CD14-positive monocyte (primary cell): ENCODE data around the gene COL20A1. TPM values are rescaled to one million over a fixed set of nuclear protein-coding genes. Genes with fewer than 3 reads are reported as not detected.

ENCODE experiments used
- DNase-seq, 3 donors: peaks; one replicate each; pipeline ENCODE4 v3.0.0-alpha.2; 2011 to 2022
- H2AFZ ChIP-seq: 2 replicates; pipeline ENCODE4 v1.6.0; 2012; ENCODE audit warnings: mild to moderate bottlenecking, low read depth, low read length, inconsistent platforms; ENCODE audit not compliant: insufficient read depth, poor library complexity, severe bottlenecking
- H3K27ac ChIP-seq, 2 donors: 1 replicate in 1 of 2; 2 replicates in 1 of 2; pipeline ENCODE4 v1.5.1; 2012 to 2013; ENCODE audit warnings: low read length in 2 of 2, control low read depth in 1 of 2, inconsistent platforms in 1 of 2, low read depth in 1 of 2, mild to moderate bottlenecking in 1 of 2
- H3K27me3 ChIP-seq, 2 donors: one replicate each; pipeline versions ENCODE4 v1.6.0 to v1.6.1; 2011 to 2013; ENCODE audit warnings: low read length in 2 of 2; ENCODE audit not compliant: control insufficient read depth in 2 of 2, insufficient read depth in 2 of 2
- H3K36me3 ChIP-seq, 2 donors: replicated peaks in 1 of 2; 1 replicate in 1 of 2; 2 replicates in 1 of 2; pipeline versions ENCODE4 v1.5.1 to v1.6.1; 2012 to 2013; ENCODE audit warnings: low read length in 2 of 2, control low read depth in 1 of 2, inconsistent platforms in 1 of 2, mild to moderate bottlenecking in 1 of 2; ENCODE audit not compliant: insufficient read depth in 2 of 2, control insufficient read depth in 1 of 2
- H3K4me1 ChIP-seq, 2 donors: 1 replicate in 1 of 2; 2 replicates in 1 of 2; pipeline versions ENCODE4 v1.5.1 to v1.6.1; 2012 to 2013; ENCODE audit warnings: low read length in 2 of 2, control low read depth in 1 of 2, inconsistent platforms in 1 of 2, mild to moderate bottlenecking in 1 of 2, moderate library complexity in 1 of 2; ENCODE audit not compliant: insufficient read depth in 2 of 2, control insufficient read depth in 1 of 2
- H3K4me2 ChIP-seq: replicated peaks from 2 replicates; pipeline ENCODE3; 2012; ENCODE audit warnings: low read length, moderate library complexity, mild to moderate bottlenecking; ENCODE audit not compliant: poor library complexity, severe bottlenecking; ENCODE audit errors: extremely low read depth
- H3K4me3 ChIP-seq, 3 experiments: fragments of 200-600 bp in 1 of 3; sonication (generic) in 1 of 3; replicated peaks in 1 of 3; 1 replicate in 2 of 3; 2 replicates in 1 of 3; pipeline ENCODE4 v1.5.1; 2011 to 2013; ENCODE audit warnings: low read length in 3 of 3, mild to moderate bottlenecking in 3 of 3, control low read depth in 2 of 3, low read depth in 2 of 3, inconsistent platforms in 1 of 3, moderate library complexity in 1 of 3
- H3K79me2 ChIP-seq: 2 replicates; pipeline ENCODE4 v1.6.0; 2012; ENCODE audit warnings: mild to moderate bottlenecking, control low read depth, inconsistent platforms, low read length, moderate library complexity; ENCODE audit not compliant: insufficient read depth
- H3K9ac ChIP-seq: 2 replicates; pipeline ENCODE4 v1.6.0; 2017; ENCODE audit warnings: low read length, mild to moderate bottlenecking; ENCODE audit not compliant: insufficient read depth, poor library complexity, severe bottlenecking
- H3K9me3 ChIP-seq, 2 donors: replicated peaks in 1 of 2; 1 replicate in 1 of 2; 2 replicates in 1 of 2; pipeline versions ENCODE4 v1.5.1 to v1.6.1; 2012 to 2013; ENCODE audit warnings: low read length in 2 of 2, control low read depth in 1 of 2; ENCODE audit not compliant: control insufficient read depth in 1 of 2, insufficient read depth in 1 of 2
- H4K20me1 ChIP-seq: 2 replicates; pipeline ENCODE4 v1.6.0; 2012; ENCODE audit warnings: mild to moderate bottlenecking, low read length, control low read depth, moderate library complexity; ENCODE audit not compliant: insufficient read depth
- H3K27ac Mint-ChIP-seq, 7 donors: one replicate each; pipeline ENCODE4 v1.8.0; 2020; ENCODE audit warnings: mild to moderate bottlenecking in 7 of 7, mixed read lengths in 7 of 7, moderate library complexity in 6 of 7, inconsistent platforms in 2 of 7
- H3K27me3 Mint-ChIP-seq, 3 donors: one replicate each; pipeline ENCODE4 v1.8.0; 2021 to 2022; ENCODE audit warnings: low read depth in 3 of 3, mild to moderate bottlenecking in 3 of 3, mixed read lengths in 3 of 3, moderate library complexity in 3 of 3, inconsistent platforms in 1 of 3
- H3K36me3 Mint-ChIP-seq, 2 donors: one replicate each; pipeline ENCODE4 v1.8.0; 2020; ENCODE audit warnings: mixed read lengths in 2 of 2, inconsistent platforms in 1 of 2, mild to moderate bottlenecking in 1 of 2
- H3K4me1 Mint-ChIP-seq: one replicate; pipeline ENCODE4 v1.8.0; 2020; ENCODE audit warnings: mild to moderate bottlenecking, mixed read lengths
- H3K4me3 Mint-ChIP-seq, 2 donors: one replicate each; pipeline ENCODE4 v1.8.0; 2020; ENCODE audit warnings: mild to moderate bottlenecking in 2 of 2, mixed read lengths in 2 of 2, moderate library complexity in 1 of 2
- H3K9me3 Mint-ChIP-seq, 7 donors: one replicate each; pipeline ENCODE4 v1.8.0; 2020 to 2022; ENCODE audit warnings: mixed read lengths in 7 of 7, mild to moderate bottlenecking in 6 of 7, moderate library complexity in 6 of 7, inconsistent platforms in 2 of 7
- WGBS: methylation state at CpG from one replicate; pipeline ENCODE4 v1.1.5; 2013; ENCODE audit warnings: missing lambda C conversion rate; ENCODE audit not compliant: insufficient coverage; 5-methylcytosine and 5-hydroxymethylcytosine counted together
- intact Hi-C, 2 donors: fragments of 100-400 bp; cut with micrococcal nuclease; formaldehyde crosslinking; loops; one replicate each; pipeline versions ENCODE4 v1.15.0 to v1.15.1; 2023
- polyA plus RNA-seq, 3 donors: library from polyadenylated mRNA; depleted of rRNA in 1 of 3; unstranded in 2 of 3; stranded (reverse) in 1 of 3; fragments of 300-500 nt in 2 of 3; fragments of >200 nt in 1 of 3; fragmentation: Illumina TruSeq in 2 of 3; gene quantifications; 1 replicate in 2 of 3; 2 replicates in 1 of 3; pipeline ENCODE4 v1.2.3, GENCODE V29; 2012 to 2021
- TF ChIP-seq, protein P1 (sequence below): fragments of 200-600 bp; IDR thresholded peaks from one replicate; pipeline ENCODE4 v1.8.0; 2022; ENCODE audit warnings: antibody characterized with exemption, mild to moderate bottlenecking

Gene COL20A1
- polyA plus RNA-seq, 3 donors = not detected

DNA sequence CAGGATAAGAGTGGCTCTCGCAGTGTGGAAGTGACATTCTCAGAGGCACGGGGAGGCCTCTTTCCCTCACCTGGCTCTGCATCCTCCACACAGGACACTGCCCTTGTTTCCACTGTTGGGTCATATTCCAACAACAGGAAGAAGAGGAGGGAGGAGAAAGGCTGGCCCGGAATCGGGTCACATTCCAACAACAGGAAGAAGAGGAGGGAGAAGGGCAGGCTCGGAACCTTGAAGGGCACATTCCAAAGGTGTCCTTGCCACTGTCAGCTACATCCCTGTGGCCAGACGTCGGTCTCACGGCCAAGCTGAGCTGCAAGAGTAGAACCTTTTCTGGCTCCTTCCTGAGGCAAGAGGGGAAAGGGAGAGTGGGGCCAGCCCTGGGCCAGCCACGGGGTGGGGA lies 42.7 kb downstream of the COL20A1 start:
- no peaks in the 10 kb centered on the region for H3K27me3 ChIP-seq
- intact Hi-C loops = no loop called here
- H3K9me3 ChIP-seq = peaks cover 10 to 22% of the 10 kb centered on the region in 2 donors
- 50% methylated on average over 6 of the region's 9 CpGs for WGBS
- H3K4me2 ChIP-seq = no peak overlapping the region
- no peak overlapping the region for H3K4me3 Mint-ChIP-seq
- no peak overlapping the region for H3K4me3 ChIP-seq
- H3K36me3 ChIP-seq = no peaks in the 10 kb centered on the region
- peak overlapping the region in 1 of 7 donors; percentile 54 for H3K27ac Mint-ChIP-seq
- H3K27ac ChIP-seq = no peak overlapping the region
- H3K4me1 Mint-ChIP-seq = no peaks in the 10 kb centered on the region
- H3K4me1 ChIP-seq = no peaks in the 10 kb centered on the region
- TF ChIP-seq, protein P1, sequence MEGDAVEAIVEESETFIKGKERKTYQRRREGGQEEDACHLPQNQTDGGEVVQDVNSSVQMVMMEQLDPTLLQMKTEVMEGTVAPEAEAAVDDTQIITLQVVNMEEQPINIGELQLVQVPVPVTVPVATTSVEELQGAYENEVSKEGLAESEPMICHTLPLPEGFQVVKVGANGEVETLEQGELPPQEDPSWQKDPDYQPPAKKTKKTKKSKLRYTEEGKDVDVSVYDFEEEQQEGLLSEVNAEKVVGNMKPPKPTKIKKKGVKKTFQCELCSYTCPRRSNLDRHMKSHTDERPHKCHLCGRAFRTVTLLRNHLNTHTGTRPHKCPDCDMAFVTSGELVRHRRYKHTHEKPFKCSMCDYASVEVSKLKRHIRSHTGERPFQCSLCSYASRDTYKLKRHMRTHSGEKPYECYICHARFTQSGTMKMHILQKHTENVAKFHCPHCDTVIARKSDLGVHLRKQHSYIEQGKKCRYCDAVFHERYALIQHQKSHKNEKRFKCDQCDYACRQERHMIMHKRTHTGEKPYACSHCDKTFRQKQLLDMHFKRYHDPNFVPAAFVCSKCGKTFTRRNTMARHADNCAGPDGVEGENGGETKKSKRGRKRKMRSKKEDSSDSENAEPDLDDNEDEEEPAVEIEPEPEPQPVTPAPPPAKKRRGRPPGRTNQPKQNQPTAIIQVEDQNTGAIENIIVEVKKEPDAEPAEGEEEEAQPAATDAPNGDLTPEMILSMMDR = no peak
- H3K27me3 Mint-ChIP-seq = peaks cover 2 to 9% (median 6%) of the 10 kb centered on the region in 3 donors
- H4K20me1 ChIP-seq = no peaks in the 10 kb centered on the region
- no peak overlapping the region for H3K9ac ChIP-seq
- peaks cover 14 to 38% (median 24%) of the 10 kb centered on the region in 7 donors for H3K9me3 Mint-ChIP-seq
- H3K79me2 ChIP-seq = no peaks in the 10 kb centered on the region
- H3K36me3 Mint-ChIP-seq = no peaks in the 10 kb centered on the region
- H2AFZ ChIP-seq = no peak overlapping the region
- no peak for DNase-seq

DNA sequence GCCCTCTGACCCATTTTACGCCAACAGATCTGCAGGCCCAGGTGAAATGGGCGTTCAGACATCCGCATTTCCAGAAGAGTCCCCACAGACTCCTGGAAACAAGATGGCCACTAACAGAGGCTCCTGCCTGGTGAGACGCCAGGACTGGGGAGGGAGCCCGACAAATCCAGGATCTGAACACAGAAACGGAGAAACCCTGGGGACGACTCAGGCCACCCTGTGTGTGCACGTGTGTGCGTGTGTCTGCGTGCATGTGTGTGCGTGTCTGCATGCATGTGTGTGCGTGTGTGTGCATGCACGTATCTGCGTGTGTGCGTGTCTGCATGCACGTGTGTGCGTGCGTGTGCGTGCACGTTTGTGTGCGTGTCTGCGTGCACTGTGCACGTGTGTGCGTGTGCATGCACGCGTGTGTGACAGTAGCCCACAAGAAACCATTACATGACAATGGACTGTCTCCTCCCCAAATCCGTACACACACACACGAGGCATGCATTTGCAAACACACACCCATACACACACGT lies 43.3 kb downstream of the COL20A1 start:
- H3K36me3 ChIP-seq = no peaks in the 10 kb centered on the region
- Mint-ChIP-seq H3K27ac (no peak overlapping the region), H3K4me3 (peak overlapping the region in 1 of 2 donors; percentile 36), H3K9me3 (peaks cover 17 to 44% (median 25%) of the 10 kb centered on the region in 7 donors), H3K36me3 (no peaks in the 10 kb centered on the region), H3K4me1 (no peaks in the 10 kb centered on the region), H3K27me3 (peaks cover 0 to 9% (median 6%) of the 10 kb centered on the region in 3 donors)
- H4K20me1 ChIP-seq = no peaks in the 10 kb centered on the region
- DNase-seq = no peak
- no peaks in the 10 kb centered on the region for H3K79me2 ChIP-seq
- H3K4me1 ChIP-seq = no peaks in the 10 kb centered on the region
- no peak overlapping the region for H3K4me3 ChIP-seq
- no peak overlapping the region for H3K4me2 ChIP-seq
- TF ChIP-seq, protein P1 = no peak
- H3K9ac ChIP-seq = no peak overlapping the region
- peaks cover 10 to 24% of the 10 kb centered on the region in 2 donors for H3K9me3 ChIP-seq
- intact Hi-C loops = no loop called here
- no peak overlapping the region for H2AFZ ChIP-seq
- 94% methylated on average over 26 of the region's 29 CpGs for WGBS
- H3K27ac ChIP-seq = no peak overlapping the region
- H3K27me3 ChIP-seq = no peaks in the 10 kb centered on the region
